HepG2 (cell line): ENCODE data around the gene ERF. TPM values are rescaled to one million over a fixed set of nuclear protein-coding genes. Genes with fewer than 3 reads are reported as not detected.
A peak's percentile ranks its signal among the peaks of the same experiment; 100 is the strongest.

Experiments used
- ARNT2 ChIP-seq: sonication (generic); formaldehyde crosslinking; IDR thresholded peaks from 2 replicates; pipeline ENCODE4 v1.8.0; 2022; ENCODE audit warnings: mild to moderate bottlenecking, low read depth, missing genetic modification reagents, moderate library complexity
- HDAC1 ChIP-seq: sonication (generic); formaldehyde crosslinking; IDR thresholded peaks from 2 replicates; pipeline ENCODE4 v1.5.1; 2020; ENCODE audit warnings: mild to moderate bottlenecking, missing genetic modification reagents
- HNF4A ChIP-seq: sonication (generic); formaldehyde crosslinking; IDR thresholded peaks from 2 replicates; pipeline ENCODE4 v1.4.0; 2020; ENCODE audit warnings: missing genetic modification reagents
- HNRNPLL ChIP-seq: fragments of 200-400 bp; formaldehyde crosslinking; IDR thresholded peaks from 2 replicates; pipeline ENCODE4 v1.6.1; 2017; ENCODE audit warnings: mild to moderate bottlenecking, low read depth, low read length; ENCODE audit not compliant: poor library complexity, severe bottlenecking
- IKZF4 ChIP-seq: sonication (generic); formaldehyde crosslinking; IDR thresholded peaks from 2 replicates; pipeline ENCODE4 v1.5.1; 2020; ENCODE audit warnings: borderline replicate concordance, mild to moderate bottlenecking, low read depth, missing genetic modification reagents; ENCODE audit errors: not compliant biosample characterization
- IRF2 ChIP-seq: IDR thresholded peaks from 2 replicates; pipeline ENCODE4 v1.6.1; 2018; ENCODE audit warnings: missing genetic modification reagents, missing compliant biosample characterization
- KLF6 ChIP-seq: IDR thresholded peaks from 2 replicates; pipeline ENCODE4 v1.8.0; 2016; ENCODE audit warnings: missing biosample characterization, missing genetic modification reagents
- SIN3A ChIP-seq: IDR thresholded peaks from 2 replicates; pipeline ENCODE4 v1.6.1; 2011; ENCODE audit warnings: low read depth, mild to moderate bottlenecking, control low read depth, low read length, borderline replicate concordance
- ZFY ChIP-seq: sonication (generic); formaldehyde crosslinking; IDR thresholded peaks from 2 replicates; pipeline ENCODE4 v1.4.0; 2020; ENCODE audit warnings: missing genetic modification reagents
- ZMYM4 ChIP-seq: sonication (generic); formaldehyde crosslinking; IDR thresholded peaks from 2 replicates; pipeline ENCODE4 v1.8.1; 2023; ENCODE audit warnings: mild to moderate bottlenecking, missing genetic modification reagents
- ZNF121 ChIP-seq: sonication (generic); formaldehyde crosslinking; IDR thresholded peaks from 2 replicates; pipeline ENCODE4 v1.5.0; 2020; ENCODE audit warnings: mild to moderate bottlenecking, missing genetic modification reagents
- ZNF225 ChIP-seq: sonication (generic); formaldehyde crosslinking; IDR thresholded peaks from 2 replicates; pipeline ENCODE4 v1.4.0; 2020; ENCODE audit warnings: mild to moderate bottlenecking, missing genetic modification reagents
- ZNF431 ChIP-seq: sonication (generic); formaldehyde crosslinking; IDR thresholded peaks from 2 replicates; pipeline ENCODE4 v1.9.0; 2022; ENCODE audit warnings: missing genetic modification reagents, low read depth, mild to moderate bottlenecking, borderline replicate concordance
- ZNF598 ChIP-seq: sonication (generic); formaldehyde crosslinking; IDR thresholded peaks from 2 replicates; pipeline ENCODE4 v1.5.1; 2020; ENCODE audit warnings: mild to moderate bottlenecking, missing genetic modification reagents, borderline replicate concordance
- ZSCAN25 ChIP-seq: sonication (generic); formaldehyde crosslinking; IDR thresholded peaks from 2 replicates; pipeline ENCODE4 v1.8.0; 2022; ENCODE audit warnings: mild to moderate bottlenecking, missing genetic modification reagents
- polyA plus RNA-seq, 8 experiments: library from polyadenylated mRNA; depleted of rRNA in 3 of 8; stranded (reverse) in 7 of 8; unstranded in 1 of 8; fragments of >200 nt; fragmentation: Illumina TruSeq in 4 of 8; extraction: Trizol in 4 of 8; gene quantifications; 2 replicates each; pipeline versions ENCODE4 v1.2.1 to v1.2.3, GENCODE V29; 2011 to 2016; ENCODE audit warnings: low read depth in 4 of 8, missing spikeins in 1 of 8, mixed read lengths in 1 of 8; ENCODE audit not compliant: insufficient read depth in 1 of 8
- total RNA-seq, 5 experiments: library from RNA; depleted of rRNA; stranded (reverse); fragments of >200 nt; fragmentation: Illumina TruSeq; extraction: Trizol; gene quantifications; 2 replicates each; pipeline ENCODE4 v1.2.3, GENCODE V29; 2016; ENCODE audit warnings: low read depth in 1 of 5
- TF ChIP-seq, protein P1 (sequence below): IDR thresholded peaks from 2 replicates; pipeline ENCODE4 v1.6.1; 2016; ENCODE audit warnings: low read depth, missing genetic modification reagents, missing compliant biosample characterization
- TF ChIP-seq, protein P2 (sequence below): IDR thresholded peaks from 2 replicates; pipeline ENCODE4 v1.6.1; 2012; ENCODE audit warnings: inconsistent platforms
- TF ChIP-seq, protein P3 (sequence below): IDR thresholded peaks from 2 replicates; pipeline ENCODE4 v1.6.1; 2016; ENCODE audit warnings: low read depth
- TF ChIP-seq, protein P4 (sequence below): fragments of 450-650 bp; IDR thresholded peaks from 2 replicates; pipeline ENCODE4 v1.6.1; 2017; ENCODE audit warnings: mild to moderate bottlenecking

ERF gene
- total and polyA plus RNA-seq, 2 of the 13 experiments (the other 11 are each of a cell fraction or from before 2014, with no cell fraction given): 67.1 to 69.9 TPM

DNA sequence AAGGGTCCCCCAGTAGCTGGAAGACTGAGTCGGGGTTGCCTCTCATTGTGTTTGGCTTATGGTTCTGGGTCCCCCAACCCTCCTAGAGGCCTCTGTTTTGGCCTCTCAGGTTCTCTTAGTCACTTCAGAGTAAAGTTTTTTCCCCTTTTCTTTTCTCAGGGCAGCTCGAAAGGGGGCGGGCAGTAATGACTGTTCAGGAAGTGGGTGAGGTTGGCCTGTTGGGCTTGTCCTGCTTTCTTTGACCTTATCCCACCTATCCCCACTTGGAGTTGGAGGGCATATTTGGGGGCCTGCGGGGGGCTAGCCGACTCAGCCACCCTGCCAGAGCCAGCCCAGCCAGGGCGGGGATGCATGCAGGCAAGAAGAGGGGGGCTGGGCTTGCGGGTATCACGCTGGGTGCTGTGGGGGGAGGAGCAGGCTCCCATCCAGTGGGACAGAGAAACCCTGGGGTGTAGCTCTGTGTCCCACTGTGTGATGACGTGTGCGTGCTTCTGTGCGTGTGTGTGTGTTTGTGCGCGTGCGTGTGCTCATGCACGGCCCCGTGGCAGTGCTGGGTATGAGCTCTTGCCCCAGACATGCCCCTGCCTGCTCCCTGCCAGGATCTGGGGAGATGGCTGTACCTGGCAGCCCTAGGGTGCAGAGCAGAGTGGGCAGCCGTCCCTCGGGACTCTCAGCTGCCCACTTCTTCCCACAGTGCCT, 15.6 kb upstream of the ERF start (continued):
- TF ChIP-seq, protein P1, sequence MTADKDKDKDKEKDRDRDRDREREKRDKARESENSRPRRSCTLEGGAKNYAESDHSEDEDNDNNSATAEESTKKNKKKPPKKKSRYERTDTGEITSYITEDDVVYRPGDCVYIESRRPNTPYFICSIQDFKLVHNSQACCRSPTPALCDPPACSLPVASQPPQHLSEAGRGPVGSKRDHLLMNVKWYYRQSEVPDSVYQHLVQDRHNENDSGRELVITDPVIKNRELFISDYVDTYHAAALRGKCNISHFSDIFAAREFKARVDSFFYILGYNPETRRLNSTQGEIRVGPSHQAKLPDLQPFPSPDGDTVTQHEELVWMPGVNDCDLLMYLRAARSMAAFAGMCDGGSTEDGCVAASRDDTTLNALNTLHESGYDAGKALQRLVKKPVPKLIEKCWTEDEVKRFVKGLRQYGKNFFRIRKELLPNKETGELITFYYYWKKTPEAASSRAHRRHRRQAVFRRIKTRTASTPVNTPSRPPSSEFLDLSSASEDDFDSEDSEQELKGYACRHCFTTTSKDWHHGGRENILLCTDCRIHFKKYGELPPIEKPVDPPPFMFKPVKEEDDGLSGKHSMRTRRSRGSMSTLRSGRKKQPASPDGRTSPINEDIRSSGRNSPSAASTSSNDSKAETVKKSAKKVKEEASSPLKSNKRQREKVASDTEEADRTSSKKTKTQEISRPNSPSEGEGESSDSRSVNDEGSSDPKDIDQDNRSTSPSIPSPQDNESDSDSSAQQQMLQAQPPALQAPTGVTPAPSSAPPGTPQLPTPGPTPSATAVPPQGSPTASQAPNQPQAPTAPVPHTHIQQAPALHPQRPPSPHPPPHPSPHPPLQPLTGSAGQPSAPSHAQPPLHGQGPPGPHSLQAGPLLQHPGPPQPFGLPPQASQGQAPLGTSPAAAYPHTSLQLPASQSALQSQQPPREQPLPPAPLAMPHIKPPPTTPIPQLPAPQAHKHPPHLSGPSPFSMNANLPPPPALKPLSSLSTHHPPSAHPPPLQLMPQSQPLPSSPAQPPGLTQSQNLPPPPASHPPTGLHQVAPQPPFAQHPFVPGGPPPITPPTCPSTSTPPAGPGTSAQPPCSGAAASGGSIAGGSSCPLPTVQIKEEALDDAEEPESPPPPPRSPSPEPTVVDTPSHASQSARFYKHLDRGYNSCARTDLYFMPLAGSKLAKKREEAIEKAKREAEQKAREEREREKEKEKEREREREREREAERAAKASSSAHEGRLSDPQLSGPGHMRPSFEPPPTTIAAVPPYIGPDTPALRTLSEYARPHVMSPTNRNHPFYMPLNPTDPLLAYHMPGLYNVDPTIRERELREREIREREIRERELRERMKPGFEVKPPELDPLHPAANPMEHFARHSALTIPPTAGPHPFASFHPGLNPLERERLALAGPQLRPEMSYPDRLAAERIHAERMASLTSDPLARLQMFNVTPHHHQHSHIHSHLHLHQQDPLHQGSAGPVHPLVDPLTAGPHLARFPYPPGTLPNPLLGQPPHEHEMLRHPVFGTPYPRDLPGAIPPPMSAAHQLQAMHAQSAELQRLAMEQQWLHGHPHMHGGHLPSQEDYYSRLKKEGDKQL (CRISPR knock-in tag): no peak
- TF ChIP-seq ZNF225 (0 out of 2 replicates have a peak, but pooled peaks have one; percentile 22), ARNT2 (CRISPR knock-in tag) (no peak), HDAC1 (CRISPR knock-in tag) (no peak), ZMYM4 (CRISPR knock-in tag) (no peak), IKZF4 (CRISPR knock-in tag) (no peak), ZNF598 (CRISPR knock-in tag) (no peak), IRF2 (CRISPR knock-in tag) (no peak), HNF4A (CRISPR knock-in tag) (no peak), ZNF121 (CRISPR knock-in tag) (no peak), ZFY (peak; percentile 6; the same call in 1 of the 2 replicates), SIN3A (no peak), ZSCAN25 (CRISPR knock-in tag) (no peak), KLF6 (CRISPR knock-in tag) (no peak), HNRNPLL (no peak), ZNF431 (CRISPR knock-in tag) (no peak)
- TF ChIP-seq, protein P2, sequence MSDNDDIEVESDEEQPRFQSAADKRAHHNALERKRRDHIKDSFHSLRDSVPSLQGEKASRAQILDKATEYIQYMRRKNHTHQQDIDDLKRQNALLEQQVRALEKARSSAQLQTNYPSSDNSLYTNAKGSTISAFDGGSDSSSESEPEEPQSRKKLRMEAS: no peak
- TF ChIP-seq, protein P3, sequence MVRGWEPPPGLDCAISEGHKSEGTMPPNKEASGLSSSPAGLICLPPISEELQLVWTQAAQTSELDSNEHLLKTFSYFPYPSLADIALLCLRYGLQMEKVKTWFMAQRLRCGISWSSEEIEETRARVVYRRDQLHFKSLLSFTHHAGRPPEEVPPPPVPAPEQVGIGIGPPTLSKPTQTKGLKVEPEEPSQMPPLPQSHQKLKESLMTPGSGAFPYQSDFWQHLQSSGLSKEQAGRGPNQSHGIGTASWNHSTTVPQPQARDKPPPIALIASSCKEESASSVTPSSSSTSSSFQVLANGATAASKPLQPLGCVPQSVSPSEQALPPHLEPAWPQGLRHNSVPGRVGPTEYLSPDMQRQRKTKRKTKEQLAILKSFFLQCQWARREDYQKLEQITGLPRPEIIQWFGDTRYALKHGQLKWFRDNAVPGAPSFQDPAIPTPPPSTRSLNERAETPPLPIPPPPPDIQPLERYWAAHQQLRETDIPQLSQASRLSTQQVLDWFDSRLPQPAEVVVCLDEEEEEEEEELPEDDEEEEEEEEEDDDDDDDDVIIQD (CRISPR knock-in tag): no peak
- TF ChIP-seq, protein P4, sequence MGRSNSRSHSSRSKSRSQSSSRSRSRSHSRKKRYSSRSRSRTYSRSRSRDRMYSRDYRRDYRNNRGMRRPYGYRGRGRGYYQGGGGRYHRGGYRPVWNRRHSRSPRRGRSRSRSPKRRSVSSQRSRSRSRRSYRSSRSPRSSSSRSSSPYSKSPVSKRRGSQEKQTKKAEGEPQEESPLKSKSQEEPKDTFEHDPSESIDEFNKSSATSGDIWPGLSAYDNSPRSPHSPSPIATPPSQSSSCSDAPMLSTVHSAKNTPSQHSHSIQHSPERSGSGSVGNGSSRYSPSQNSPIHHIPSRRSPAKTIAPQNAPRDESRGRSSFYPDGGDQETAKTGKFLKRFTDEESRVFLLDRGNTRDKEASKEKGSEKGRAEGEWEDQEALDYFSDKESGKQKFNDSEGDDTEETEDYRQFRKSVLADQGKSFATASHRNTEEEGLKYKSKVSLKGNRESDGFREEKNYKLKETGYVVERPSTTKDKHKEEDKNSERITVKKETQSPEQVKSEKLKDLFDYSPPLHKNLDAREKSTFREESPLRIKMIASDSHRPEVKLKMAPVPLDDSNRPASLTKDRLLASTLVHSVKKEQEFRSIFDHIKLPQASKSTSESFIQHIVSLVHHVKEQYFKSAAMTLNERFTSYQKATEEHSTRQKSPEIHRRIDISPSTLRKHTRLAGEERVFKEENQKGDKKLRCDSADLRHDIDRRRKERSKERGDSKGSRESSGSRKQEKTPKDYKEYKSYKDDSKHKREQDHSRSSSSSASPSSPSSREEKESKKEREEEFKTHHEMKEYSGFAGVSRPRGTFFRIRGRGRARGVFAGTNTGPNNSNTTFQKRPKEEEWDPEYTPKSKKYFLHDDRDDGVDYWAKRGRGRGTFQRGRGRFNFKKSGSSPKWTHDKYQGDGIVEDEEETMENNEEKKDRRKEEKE: no peak
